Stomach (tissue), 9 donors: ENCODE data around the gene AMBP. TPM values are rescaled to one million over a fixed set of nuclear protein-coding genes. Genes with fewer than 3 reads are reported as not detected.

Source experiments
- DNase-seq, 2 donors: peaks; one replicate each; pipeline versions ENCODE4 v3.0.0 to v3.0.0-alpha.2; 2013 to 2019
- H3K27ac ChIP-seq, 5 donors: fragments of 200-600 bp in 4 of 5; sonication (generic) in 4 of 5; one replicate each; pipeline ENCODE4 v1.5.1; 2013 to 2019; ENCODE audit warnings: mild to moderate bottlenecking in 1 of 5, moderate library complexity in 1 of 5
- H3K27me3 ChIP-seq, 3 donors: fragments of 200-600 bp; sonication (generic); one replicate each; pipeline ENCODE4 v1.5.1; 2017 to 2019; ENCODE audit warnings: mixed run types in 1 of 3
- H3K36me3 ChIP-seq, 4 donors: fragments of 200-600 bp; sonication (generic); 1 replicate in 3 of 4; 2 replicates in 1 of 4; pipeline ENCODE4 v1.5.1; 2016 to 2019
- H3K4me1 ChIP-seq, 4 donors: fragments of 200-600 bp; sonication (generic); one replicate each; pipeline ENCODE4 v1.5.1; 2016 to 2019
- H3K4me3 ChIP-seq, 4 donors: fragments of 200-600 bp; sonication (generic) in 3 of 4; one replicate each; pipeline ENCODE4 v1.5.1; 2016 to 2019; ENCODE audit warnings: mild to moderate bottlenecking in 1 of 4
- H3K9me3 ChIP-seq, 4 donors: fragments of 200-600 bp; sonication (generic); one replicate each; pipeline ENCODE4 v1.5.1; 2016 to 2019
- CTCF ChIP-seq, 7 experiments: fragments of 450-650 bp in 4 of 7; fragments of 200-600 bp in 3 of 7; sonication (generic) in 3 of 7; IDR thresholded peaks; one replicate each; pipeline ENCODE4 v1.5.1; 2016 to 2019; ENCODE audit warnings: antibody characterized with exemption in 7 of 7, control low read depth in 2 of 7, mild to moderate bottlenecking in 1 of 7
- EP300 ChIP-seq: sonication (generic); formaldehyde crosslinking; IDR thresholded peaks from one replicate; pipeline ENCODE4 v1.6.1; 2017; ENCODE audit warnings: antibody characterized with exemption
- POLR2A ChIP-seq, 4 donors: fragments of 450-650 bp; IDR thresholded peaks; one replicate each; pipeline ENCODE4 v1.6.1; 2016; ENCODE audit warnings: antibody characterized with exemption in 4 of 4, control low read depth in 2 of 4, mild to moderate bottlenecking in 1 of 4, moderate library complexity in 1 of 4
- POLR2AphosphoS5 ChIP-seq, 3 donors: sonication (generic); formaldehyde crosslinking; IDR thresholded peaks; one replicate each; pipeline ENCODE4 v1.6.1; 2016; ENCODE audit warnings: antibody characterized with exemption in 3 of 3
- WGBS, 5 donors: extraction: QIAGEN DNeasy Blood & Tissue Kit in 3 of 5; methylation state at CpG; one replicate each; pipeline versions ENCODE4 v1.1.5 to v1.1.7; 2013 to 2018; 5-methylcytosine and 5-hydroxymethylcytosine counted together
- intact Hi-C: fragments of 100-400 bp; cut with DNase I; formaldehyde crosslinking; loops from one replicate; pipeline ENCODE4 v1.15.1; 2023; ENCODE audit warnings: low total_unique reads
- polyA plus RNA-seq, 3 donors: library from polyadenylated mRNA; stranded (reverse); fragments of 200-250 nt; gene quantifications; one replicate each; pipeline ENCODE4 v1.2.3, GENCODE V29; 2013
- total RNA-seq, 5 donors: library from RNA; depleted of rRNA; stranded (reverse); fragments of >200 nt; gene quantifications; one replicate each; pipeline versions ENCODE4 v1.1.0 to v1.2.3, GENCODE V29; 2014 to 2016
- donor health status: healthy with polysubstance abuse.
- donor health status: Bipolar disorder and iron deficiency.
- donor health status: healthy.

AMBP gene
- total and polyA plus RNA-seq, 8 donors: 0.89 to 3.3 (median 2.5) TPM; not detected in 2

DNA sequence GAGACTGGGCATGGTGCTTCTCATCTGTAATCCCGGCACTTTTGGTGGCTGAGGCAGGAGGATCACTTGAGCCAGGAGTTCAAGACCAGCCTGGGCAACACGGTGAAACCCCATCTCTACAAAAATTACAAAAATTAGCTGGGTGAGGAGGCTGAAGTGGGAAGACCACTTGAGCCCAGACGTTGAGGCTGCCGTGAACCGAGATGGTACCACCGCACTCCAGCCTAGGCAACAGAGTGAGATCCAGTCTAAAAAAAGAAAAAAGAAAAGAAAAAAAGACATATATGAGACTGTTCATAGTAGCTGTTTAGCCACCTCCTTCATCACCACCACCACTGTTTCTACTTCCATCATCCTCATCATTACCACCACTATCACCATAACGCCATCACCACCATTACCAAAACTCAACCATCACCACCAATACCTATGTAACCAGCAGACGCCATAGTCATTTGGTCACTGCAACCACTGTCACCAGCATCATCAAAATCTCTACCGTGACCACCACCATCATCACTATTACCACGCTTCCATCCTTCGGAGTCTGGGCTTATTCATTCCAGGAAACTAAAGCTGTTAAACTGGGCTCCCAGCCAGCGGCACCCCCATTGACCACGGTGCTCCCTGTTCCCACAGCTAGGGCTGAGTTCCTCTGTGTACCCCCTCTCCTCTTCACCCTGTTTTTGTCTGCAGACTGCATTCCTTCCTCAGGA lies 29.3 kb upstream of the AMBP start:
- H3K4me3 ChIP-seq: no peak overlapping the region
- no peaks in the 10 kb centered on the region for H3K36me3 ChIP-seq
- no peak overlapping the region for H3K27ac ChIP-seq
- H3K27me3 ChIP-seq: no peaks in the 10 kb centered on the region
- TF ChIP-seq POLR2AphosphoS5 (IDR thresholded peaks at IDR 0.05) (no peak), CTCF (IDR thresholded peaks at IDR 0.05) (no peak), EP300 (no peak), POLR2A (IDR thresholded peaks at IDR 0.05) (no peak)
- H3K4me1 ChIP-seq: peaks cover 0 to 6% (median 3%) of the 10 kb centered on the region in 4 donors
- no peak for DNase-seq
- peaks cover 0 to 2% (median under 1%) of the 10 kb centered on the region in 4 donors for H3K9me3 ChIP-seq
- 65 to 69% (median 67%) methylated on average over 13 of the region's 13 CpGs for WGBS, 5 donors
- intact Hi-C loops: no loop called here

- WGBS, 5 donors: 66 to 78% (median 71%) methylated on average over 5 of the region's 5 CpGs
- peaks cover 0 to 6% (median 3%) of the 10 kb centered on the region in 4 donors for H3K4me1 ChIP-seq
- H3K27me3 ChIP-seq: no peaks in the 10 kb centered on the region
- intact Hi-C loops: no loop called here
- peaks cover 0 to 10% (median 7%) of the 10 kb centered on the region in 4 donors for H3K9me3 ChIP-seq
- H3K4me3 ChIP-seq: no peak overlapping the region
- TF ChIP-seq CTCF (IDR thresholded peaks at IDR 0.05): no peak
- no peak for TF ChIP-seq POLR2AphosphoS5 (IDR thresholded peaks at IDR 0.05)
- TF ChIP-seq EP300: no peak
- TF ChIP-seq POLR2A (IDR thresholded peaks at IDR 0.05): no peak
- no peak overlapping the region for H3K27ac ChIP-seq
- DNase-seq: no peak
- H3K36me3 ChIP-seq: no peaks in the 10 kb centered on the region
These were observed 27.1 kb upstream of the AMBP start for GRCh38 chr9:114105236-114105635.

DNA sequence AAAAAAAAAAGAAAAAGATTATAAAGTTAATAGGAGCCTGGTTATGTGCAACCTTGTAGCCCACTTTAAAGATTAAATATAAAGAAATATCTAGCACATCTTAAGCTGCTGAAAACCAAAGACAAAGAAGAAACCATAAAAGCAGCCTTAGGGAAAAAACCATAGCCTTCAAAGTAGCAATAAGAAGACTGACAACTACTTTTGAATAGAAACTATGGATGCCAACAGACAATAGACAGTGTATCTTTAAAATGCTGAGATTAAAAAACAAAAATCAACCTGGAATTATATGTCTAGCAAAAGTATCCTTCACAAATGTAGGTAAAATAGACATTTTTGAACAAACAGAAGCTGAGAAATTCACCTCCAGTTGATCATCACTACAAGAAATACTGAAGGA lies 24.4 kb upstream of the AMBP start:
- no peak overlapping the region for H3K27ac ChIP-seq
- TF ChIP-seq EP300: no peak
- no peak for TF ChIP-seq POLR2A (IDR thresholded peaks at IDR 0.05)
- TF ChIP-seq POLR2AphosphoS5 (IDR thresholded peaks at IDR 0.05): no peak
- TF ChIP-seq CTCF (IDR thresholded peaks at IDR 0.05): no peak
- peaks cover 0 to 26% (median 8%) of the 10 kb centered on the region in 3 donors for H3K27me3 ChIP-seq
- H3K4me1 ChIP-seq: peaks cover 6 to 24% (median 21%) of the 10 kb centered on the region in 4 donors
- no peak overlapping the region for H3K4me3 ChIP-seq
- intact Hi-C loops: no loop called here
- DNase-seq: no peak
- no peaks in the 10 kb centered on the region for H3K36me3 ChIP-seq
- H3K9me3 ChIP-seq: peaks cover 0 to 10% (median 7%) of the 10 kb centered on the region in 4 donors

GRCh38 chr9:114100536-114100935 lies 22.4 kb upstream of the AMBP start:
- peaks cover 0 to 10% (median 7%) of the 10 kb centered on the region in 4 donors for H3K9me3 ChIP-seq

More at GRCh38 chr9:114100536-114100935, 22.4 kb upstream of the AMBP start:
- Histone ChIP-seq H3K36me3 (no peaks in the 10 kb centered on the region), H3K4me1 (peaks cover 7 to 31% (median 27%) of the 10 kb centered on the region in 4 donors), H3K27me3 (peaks cover 0 to 35% (median 8%) of the 10 kb centered on the region in 3 donors), H3K27ac (no peak overlapping the region), H3K4me3 (no peak overlapping the region)
- no peak for DNase-seq
- intact Hi-C loops: no loop called here
- WGBS, 5 donors: 83 to 95% (median 92%) methylated on average over 1 of the region's 1 CpG
- no peak for TF ChIP-seq CTCF (IDR thresholded peaks at IDR 0.05)
- TF ChIP-seq EP300: no peak
- TF ChIP-seq POLR2A (IDR thresholded peaks at IDR 0.05): no peak
- no peak for TF ChIP-seq POLR2AphosphoS5 (IDR thresholded peaks at IDR 0.05)
